ENCODE data around the gene RNU1-3.
"Not testable (repeated sequence)": the region's sequence is repeated elsewhere in the genome, so short reads cannot be mapped to it uniquely, and the experiment has no call there.

DNA sequence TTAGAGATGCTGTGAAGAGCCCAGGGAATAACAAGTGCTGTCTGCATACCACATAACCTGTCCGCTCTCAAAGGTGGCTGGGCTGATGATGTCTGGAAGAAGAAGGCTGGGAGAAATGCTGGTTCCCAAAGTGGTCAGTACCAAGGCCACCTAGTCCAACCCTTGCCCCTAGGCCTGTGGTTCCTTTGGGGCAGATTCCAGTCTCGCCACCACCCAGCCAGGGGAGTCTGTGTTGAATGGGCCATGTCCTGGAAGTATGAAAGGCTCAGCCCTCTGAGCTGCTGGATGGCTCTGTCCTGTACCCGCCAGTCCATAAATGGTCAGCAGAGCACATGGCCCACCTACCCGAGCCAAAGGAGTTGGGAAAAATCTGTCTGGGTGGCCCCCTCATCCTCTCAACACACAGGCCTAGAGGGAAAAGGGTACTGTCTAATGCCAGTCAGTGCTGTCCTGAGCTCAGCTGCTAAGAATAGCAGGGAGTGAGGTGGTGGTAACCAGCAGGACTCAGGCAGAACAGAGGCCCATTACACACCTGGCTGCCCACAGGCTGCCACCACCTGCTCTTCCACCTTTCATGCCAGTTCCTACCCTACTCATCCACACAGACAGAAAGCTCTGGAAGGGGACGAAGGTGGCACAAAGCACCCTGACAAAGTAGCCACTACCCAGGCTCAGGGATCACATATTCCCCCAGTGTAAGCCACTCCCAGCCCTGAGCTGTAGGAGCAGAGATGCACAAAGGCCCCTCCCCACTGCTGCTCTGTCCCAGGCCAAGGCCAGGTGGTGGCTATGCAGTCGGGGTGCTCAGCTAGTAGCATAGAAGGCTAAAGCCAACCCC is 28.6 kb downstream of the RNU1-3 start:
- not testable (repeated sequence) for TF ChIP-seq EZH2 (IDR thresholded peaks at IDR 0.05; ENCODE audit: low read depth, low read length, severe bottlenecking); KDM5A (IDR thresholded peaks at IDR 0.05; ENCODE audit: low read length); POLR2A (IDR thresholded peaks at IDR 0.05; ENCODE audit: control extremely low read depth in 1 of 2, low read depth in 2 of 2, low read length in 2 of 2); JUND (IDR thresholded peaks at IDR 0.05; ENCODE audit: low read length); ZNF274 (IDR thresholded peaks at IDR 0.05; ENCODE audit: borderline replicate concordance, extremely low read depth, low read length); CEBPB (IDR thresholded peaks at IDR 0.05; ENCODE audit: low read depth, low read length)
- TF ChIP-seq, protein P1, sequence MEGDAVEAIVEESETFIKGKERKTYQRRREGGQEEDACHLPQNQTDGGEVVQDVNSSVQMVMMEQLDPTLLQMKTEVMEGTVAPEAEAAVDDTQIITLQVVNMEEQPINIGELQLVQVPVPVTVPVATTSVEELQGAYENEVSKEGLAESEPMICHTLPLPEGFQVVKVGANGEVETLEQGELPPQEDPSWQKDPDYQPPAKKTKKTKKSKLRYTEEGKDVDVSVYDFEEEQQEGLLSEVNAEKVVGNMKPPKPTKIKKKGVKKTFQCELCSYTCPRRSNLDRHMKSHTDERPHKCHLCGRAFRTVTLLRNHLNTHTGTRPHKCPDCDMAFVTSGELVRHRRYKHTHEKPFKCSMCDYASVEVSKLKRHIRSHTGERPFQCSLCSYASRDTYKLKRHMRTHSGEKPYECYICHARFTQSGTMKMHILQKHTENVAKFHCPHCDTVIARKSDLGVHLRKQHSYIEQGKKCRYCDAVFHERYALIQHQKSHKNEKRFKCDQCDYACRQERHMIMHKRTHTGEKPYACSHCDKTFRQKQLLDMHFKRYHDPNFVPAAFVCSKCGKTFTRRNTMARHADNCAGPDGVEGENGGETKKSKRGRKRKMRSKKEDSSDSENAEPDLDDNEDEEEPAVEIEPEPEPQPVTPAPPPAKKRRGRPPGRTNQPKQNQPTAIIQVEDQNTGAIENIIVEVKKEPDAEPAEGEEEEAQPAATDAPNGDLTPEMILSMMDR (IDR thresholded peaks at IDR 0.05; ENCODE audit: control extremely low read depth in 1 of 3, insufficient read depth in 1 of 3, low read depth in 1 of 3, low read length in 3 of 3) = not testable (repeated sequence)

Measured in H1 (cell line).